ENCODE measurements around the gene PTS. TPM values are rescaled to one million over a fixed set of nuclear protein-coding genes. Genes with fewer than 3 reads are reported as not detected.

The PTS gene
- total RNA-seq, result 39.7 and 40.1 TPM in 2 replicates
- long read RNA-seq, transcript PTS-201 (6 exons, 935 nt), result major isoform, 11 of 13 reads
- long read RNA-seq, partial matches to known transcripts, result 0 of 13 reads
- long read RNA-seq, other reads (novel, unspliced or antisense), result 0 of 13 reads

DNA sequence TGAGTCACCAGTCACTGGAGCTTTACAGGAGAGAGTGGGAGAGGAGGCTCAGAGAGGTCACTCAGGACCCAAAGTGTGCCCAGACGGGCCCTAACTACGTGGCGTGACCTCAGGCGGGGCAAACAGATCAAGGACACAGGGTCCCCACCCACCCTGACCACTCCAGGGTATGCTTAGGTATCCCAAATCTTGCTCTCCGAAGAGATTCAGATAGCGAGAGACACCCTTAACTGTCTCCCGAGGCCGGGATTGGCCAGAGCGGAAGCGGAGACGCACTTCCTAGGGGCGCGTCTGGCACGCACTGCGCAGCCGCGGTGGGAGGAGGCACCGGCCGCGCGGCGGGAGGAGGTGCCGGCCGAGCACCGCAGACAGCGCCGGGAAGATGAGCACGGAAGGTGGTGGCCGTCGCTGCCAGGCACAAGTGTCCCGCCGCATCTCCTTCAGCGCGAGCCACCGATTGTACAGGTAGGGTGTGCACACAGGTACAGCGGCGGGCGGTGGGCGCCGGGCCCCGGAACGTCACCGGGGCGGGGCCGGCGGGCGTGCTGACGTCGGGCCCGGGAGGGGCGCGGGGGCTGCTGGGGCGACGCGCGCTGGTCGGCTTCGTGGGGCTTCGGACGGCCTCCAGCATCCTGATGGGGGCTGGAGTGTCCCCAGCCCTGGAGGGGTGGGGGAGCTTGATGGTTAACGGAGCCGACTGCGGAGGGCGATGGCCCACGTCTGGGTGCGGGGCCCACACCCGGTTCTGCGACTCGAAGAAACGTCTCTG lies at the start of gene PTS:
TSS of gene PTS (plus strand) at position 367 of the 769 bp plus-strand sequence. CDS start at position 383, 16 bp downstream.
- H3K27ac Mint-ChIP-seq (ENCODE audit: unreplicated experiment), result peak within 1 kb of the TSS; percentile 45

DNA sequence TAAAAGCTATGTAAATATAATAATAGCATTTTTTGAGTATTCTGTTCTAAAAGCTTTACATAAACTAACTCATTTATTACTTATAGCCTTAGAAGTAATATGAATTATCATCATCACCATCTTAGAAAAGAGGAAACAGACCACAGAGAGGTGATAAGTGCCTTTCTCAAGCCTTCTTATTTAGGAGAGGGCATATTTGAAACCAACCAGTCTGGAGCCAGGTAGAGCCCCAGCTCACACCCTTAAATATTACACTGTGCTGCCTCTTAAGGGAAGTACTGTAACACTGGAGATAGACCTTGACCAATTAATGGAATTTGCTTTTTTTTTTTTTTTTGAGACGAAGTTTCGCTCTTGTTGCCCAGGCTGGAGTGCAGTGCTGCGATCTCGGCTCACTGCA lies 48.6 kb upstream of the PTS start:
- TF ChIP-seq, protein P1, sequence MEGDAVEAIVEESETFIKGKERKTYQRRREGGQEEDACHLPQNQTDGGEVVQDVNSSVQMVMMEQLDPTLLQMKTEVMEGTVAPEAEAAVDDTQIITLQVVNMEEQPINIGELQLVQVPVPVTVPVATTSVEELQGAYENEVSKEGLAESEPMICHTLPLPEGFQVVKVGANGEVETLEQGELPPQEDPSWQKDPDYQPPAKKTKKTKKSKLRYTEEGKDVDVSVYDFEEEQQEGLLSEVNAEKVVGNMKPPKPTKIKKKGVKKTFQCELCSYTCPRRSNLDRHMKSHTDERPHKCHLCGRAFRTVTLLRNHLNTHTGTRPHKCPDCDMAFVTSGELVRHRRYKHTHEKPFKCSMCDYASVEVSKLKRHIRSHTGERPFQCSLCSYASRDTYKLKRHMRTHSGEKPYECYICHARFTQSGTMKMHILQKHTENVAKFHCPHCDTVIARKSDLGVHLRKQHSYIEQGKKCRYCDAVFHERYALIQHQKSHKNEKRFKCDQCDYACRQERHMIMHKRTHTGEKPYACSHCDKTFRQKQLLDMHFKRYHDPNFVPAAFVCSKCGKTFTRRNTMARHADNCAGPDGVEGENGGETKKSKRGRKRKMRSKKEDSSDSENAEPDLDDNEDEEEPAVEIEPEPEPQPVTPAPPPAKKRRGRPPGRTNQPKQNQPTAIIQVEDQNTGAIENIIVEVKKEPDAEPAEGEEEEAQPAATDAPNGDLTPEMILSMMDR (conservative IDR thresholded peaks at IDR 0.05), result no peak
- peaks cover 13% of the 10 kb centered on the region for H3K4me1 Mint-ChIP-seq
- peaks cover 5% of the 10 kb centered on the region for H3K9me3 Mint-ChIP-seq
- DNase-seq (ENCODE audit: low read depth, low spot score), result no peak
- H3K27ac Mint-ChIP-seq (ENCODE audit: unreplicated experiment), result no peak overlapping the region
- H3K27me3 Mint-ChIP-seq (ENCODE audit: low read depth), result peaks cover 50% of the 10 kb centered on the region
- H3K36me3 Mint-ChIP-seq (ENCODE audit: low read depth), result no peaks in the 10 kb centered on the region
- no peak overlapping the region for H3K4me3 Mint-ChIP-seq

More for the DNA sequence above, at the start of gene PTS:
- Mint-ChIP-seq H3K27me3 (ENCODE audit: low read depth) (peaks cover 17% of the 10 kb centered on the region), H3K36me3 (ENCODE audit: low read depth) (no peaks in the 10 kb centered on the region), H3K9me3 (no peaks in the 10 kb centered on the region), H3K4me3 (peak within 1 kb of the TSS; percentile 97), H3K4me1 (peaks cover 22% of the 10 kb centered on the region)
- peak; percentile 68 for DNase-seq (ENCODE audit: low read depth, low spot score)
- TF ChIP-seq, protein P1 (conservative IDR thresholded peaks at IDR 0.05), result no peak

DNA sequence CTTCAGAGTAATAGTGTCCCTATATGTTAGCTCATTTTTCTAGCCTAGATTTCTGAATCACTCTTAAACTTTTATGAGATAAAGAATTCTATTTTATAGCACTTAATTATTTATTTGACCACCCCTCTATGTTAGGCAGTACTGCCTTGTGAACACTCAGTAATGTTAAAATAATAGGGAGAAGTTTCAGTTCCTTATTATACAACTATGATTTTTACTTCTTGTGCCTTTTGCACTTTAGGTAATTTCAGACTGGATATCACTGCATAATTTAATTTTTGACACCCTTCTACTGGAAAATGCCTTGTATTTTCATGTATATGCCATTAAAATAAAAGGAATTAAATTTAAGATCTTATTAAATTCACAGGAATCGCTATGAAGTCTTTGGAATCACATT lies 47.8 kb upstream of the PTS start:
- Mint-ChIP-seq H3K4me3 (no peak overlapping the region), H3K27ac (ENCODE audit: unreplicated experiment) (no peak overlapping the region), H3K4me1 (peaks cover 13% of the 10 kb centered on the region), H3K9me3 (peaks cover 5% of the 10 kb centered on the region), H3K36me3 (ENCODE audit: low read depth) (no peaks in the 10 kb centered on the region), H3K27me3 (ENCODE audit: low read depth) (peaks cover 50% of the 10 kb centered on the region)
- TF ChIP-seq, protein P1 (conservative IDR thresholded peaks at IDR 0.05), result no peak
- DNase-seq (ENCODE audit: low read depth, low spot score), result no peak

DNA sequence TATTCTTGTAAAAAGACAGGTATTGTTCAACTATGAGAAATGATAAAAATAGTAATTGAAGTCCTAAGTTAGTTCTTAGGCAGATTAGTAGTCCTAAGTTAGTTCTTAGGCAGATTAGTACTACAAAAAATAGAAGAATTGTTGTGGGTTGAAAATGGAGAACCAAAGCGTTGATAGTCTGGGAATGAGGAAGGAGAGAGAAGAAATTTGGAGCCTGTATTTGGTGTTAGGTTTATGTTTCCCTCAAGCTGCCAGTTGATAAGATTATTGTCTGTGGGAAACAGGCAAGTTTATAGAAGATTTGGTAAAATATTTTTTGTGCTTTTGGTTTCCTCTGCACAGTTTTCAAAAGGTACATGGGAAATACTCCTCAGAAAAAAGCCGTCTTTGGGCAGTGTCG lies 47.3 kb upstream of the PTS start:
- H3K27ac Mint-ChIP-seq (ENCODE audit: unreplicated experiment), result no peak overlapping the region
- no peaks in the 10 kb centered on the region for H3K36me3 Mint-ChIP-seq (ENCODE audit: low read depth)
- peaks cover 5% of the 10 kb centered on the region for H3K9me3 Mint-ChIP-seq
- peaks cover 50% of the 10 kb centered on the region for H3K27me3 Mint-ChIP-seq (ENCODE audit: low read depth)
- H3K4me3 Mint-ChIP-seq, result no peak overlapping the region
- H3K4me1 Mint-ChIP-seq, result peaks cover 13% of the 10 kb centered on the region
- DNase-seq (ENCODE audit: low read depth, low spot score), result no peak
- TF ChIP-seq, protein P1 (conservative IDR thresholded peaks at IDR 0.05), result no peak

DNA sequence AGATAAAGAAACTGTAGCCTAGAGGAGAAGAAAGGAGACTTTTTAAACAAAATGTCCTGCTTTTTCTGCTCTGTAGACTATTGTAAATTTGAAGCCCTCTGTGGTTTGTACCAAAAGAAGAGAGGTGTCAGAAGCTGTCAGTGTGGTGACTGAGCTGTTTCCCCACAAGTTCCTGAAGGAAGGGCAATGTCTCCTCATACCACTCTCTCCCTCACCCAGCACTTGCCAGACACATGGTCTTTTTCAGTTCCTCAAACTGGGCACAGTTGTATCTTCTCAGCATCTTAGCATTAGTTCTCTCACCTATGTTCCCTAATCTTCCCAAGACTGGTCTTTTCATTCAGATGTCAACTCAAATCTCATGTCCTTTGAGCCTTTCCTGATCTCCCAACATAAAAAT lies 46.6 kb upstream of the PTS start:
- H3K27me3 Mint-ChIP-seq (ENCODE audit: low read depth), result peaks cover 48% of the 10 kb centered on the region
- DNase-seq (ENCODE audit: low read depth, low spot score), result no peak
- no peaks in the 10 kb centered on the region for H3K36me3 Mint-ChIP-seq (ENCODE audit: low read depth)
- H3K27ac Mint-ChIP-seq (ENCODE audit: unreplicated experiment), result no peak overlapping the region
- TF ChIP-seq, protein P1 (conservative IDR thresholded peaks at IDR 0.05), result no peak
- H3K9me3 Mint-ChIP-seq, result peaks cover 5% of the 10 kb centered on the region
- no peak overlapping the region for H3K4me3 Mint-ChIP-seq
- peaks cover 12% of the 10 kb centered on the region for H3K4me1 Mint-ChIP-seq
